AG04450 (cell line): ENCODE data around the gene ZBTB4. TPM values are rescaled to one million over a fixed set of nuclear protein-coding genes. Genes with fewer than 3 reads are reported as not detected.

Source experiments
- CTCF ChIA-PET: fragments of 300-600, 350-600 bp; formaldehyde crosslinking; extraction: SDS; loops from one replicate; lab custom pipeline; 2022; ENCODE audit warnings: antibody characterized with exemption, inconsistent platforms; lab: Charles Lee
- POLR2A ChIA-PET: fragments of 350-600 bp; formaldehyde crosslinking; extraction: SDS; loops from one replicate; lab custom pipeline; 2021; ENCODE audit warnings: antibody characterized with exemption, inconsistent platforms; lab: Yijun Ruan, JAX
- DNase-seq: peaks from one replicate; pipeline ENCODE4 v3.0.0-alpha.2; 2011; ENCODE audit warnings: low read depth, low spot score
- H3K27ac ChIP-seq: one replicate; pipeline ENCODE4 v1.5.1; 2012; ENCODE audit warnings: low read depth, low read length, control low read depth
- H3K27me3 ChIP-seq: one replicate; pipeline ENCODE4 v1.6.0; 2012; ENCODE audit warnings: low read length; ENCODE audit not compliant: control insufficient read depth, insufficient read depth
- H3K4me3 ChIP-seq: 2 replicates; pipeline ENCODE4 v1.5.1; 2011; ENCODE audit warnings: mild to moderate bottlenecking, low read depth, low read length, control low read depth
- H3K9me3 ChIP-seq: 2 replicates; pipeline ENCODE4 v1.5.1; 2012; ENCODE audit warnings: low read length; ENCODE audit not compliant: control insufficient read depth, insufficient read depth
- CTCF ChIP-seq: IDR thresholded peaks from 2 replicates; pipeline ENCODE4 v1.5.1; 2011; ENCODE audit warnings: low read depth, low read length, control low read depth, inconsistent platforms
- polyA plus RNA-seq: library from polyadenylated mRNA; depleted of rRNA; stranded (reverse); fragments of >200 nt; gene quantifications from 2 replicates; pipeline ENCODE4 v1.2.3, GENCODE V29; 2011

ZBTB4 gene
- polyA plus RNA-seq, 1 experiment: 18.8 TPM

- peaks cover 20% of the 10 kb centered on the region for H3K27me3 ChIP-seq
- no peaks in the 10 kb centered on the region; the same call in 1 of the 2 replicates for H3K9me3 ChIP-seq
- DNase-seq: no peak
- ChIA-PET POLR2A (interaction anchor here (0.7 to 1.5 kb wide), 2 partner anchors 8 to 39 kb away, joined by 3 to 6 read pairs; partner anchors contain the start of gene POLR2A), CTCF (interaction anchor here (0.8 to 3.6 kb wide), 2 partner anchors 8 to 22 kb away, joined by 7 to 14 read pairs; no protein-coding TSS in a partner anchor)
- peak within 1 kb of the TSS; percentile 46 for H3K4me3 ChIP-seq
- H3K27ac ChIP-seq: no peak within 1 kb of the TSS
- TF ChIP-seq CTCF: no peak
Measured at GRCh38 chr17:7444682-7445618, 34.5 kb downstream of the ZBTB4 start, which contains the start of gene CHRNB1. CHRNB1 (plus strand) TSS chr17:7445061; CDS start chr17:7445128, 67 bp downstream.

GRCh38 chr17:7443499-7444485 is 35.6 kb downstream of the ZBTB4 start:
- CTCF ChIA-PET: interaction anchor here (0.6 to 1.9 kb wide), 4 partner anchors 71 to 201 kb away, joined by 3 to 6 read pairs (median 4); partner anchors contain the start of gene GABARAP
- H3K27me3 ChIP-seq: peaks cover 28% of the 10 kb centered on the region
- no peak for DNase-seq
- H3K4me3 ChIP-seq: no peak overlapping the region
- POLR2A ChIA-PET: interaction anchor here (0.6 to 1.5 kb wide), 5 partner anchors 8 to 40 kb away, joined by 3 to 6 read pairs (median 3); partner anchors contain the start of genes POLR2A and TMEM102
- H3K9me3 ChIP-seq: no peaks in the 10 kb centered on the region; the same call in 1 of the 2 replicates
- H3K27ac ChIP-seq: no peak overlapping the region
- TF ChIP-seq CTCF: no peak

GRCh38 chr17:7442142-7442541 is 37.3 kb downstream of the ZBTB4 start:
- CTCF ChIA-PET: interaction anchor here (1.9 kb wide), 1 partner anchor 118 kb away, joined by 6 read pairs; no protein-coding TSS in a partner anchor
- no peak overlapping the region for H3K4me3 ChIP-seq
- no peak for TF ChIP-seq CTCF
- H3K9me3 ChIP-seq: no peaks in the 10 kb centered on the region; the same call in 1 of the 2 replicates
- POLR2A ChIA-PET: no interaction called here
- no peak for DNase-seq
- H3K27me3 ChIP-seq: peaks cover 36% of the 10 kb centered on the region
- no peak overlapping the region for H3K27ac ChIP-seq

GRCh38 chr17:7441266-7441665 is 38.2 kb downstream of the ZBTB4 start:
- H3K27ac ChIP-seq: peak overlapping the region; percentile 21
- peaks cover 30% of the 10 kb centered on the region for H3K27me3 ChIP-seq
- CTCF ChIA-PET: interaction anchor here (0.6 kb wide), 2 partner anchors 19 to 55 kb away, joined by 4 to 6 read pairs; no protein-coding TSS in a partner anchor
- no peaks in the 10 kb centered on the region; the same call in 1 of the 2 replicates for H3K9me3 ChIP-seq
- POLR2A ChIA-PET: interaction anchor here (0.6 to 1.0 kb wide), 2 partner anchors 36 kb away, joined by 3 to 4 read pairs; no protein-coding TSS in a partner anchor
- no peak for DNase-seq
- no peak for TF ChIP-seq CTCF
- no peak overlapping the region for H3K4me3 ChIP-seq
